ENCODE measurements around the gene TOP3B. TPM values are rescaled to one million over a fixed set of nuclear protein-coding genes. Genes with fewer than 3 reads are reported as not detected.

The TOP3B gene
- total RNA-seq, 1 experiment from 2014 or later: 68.6 TPM

DNA sequence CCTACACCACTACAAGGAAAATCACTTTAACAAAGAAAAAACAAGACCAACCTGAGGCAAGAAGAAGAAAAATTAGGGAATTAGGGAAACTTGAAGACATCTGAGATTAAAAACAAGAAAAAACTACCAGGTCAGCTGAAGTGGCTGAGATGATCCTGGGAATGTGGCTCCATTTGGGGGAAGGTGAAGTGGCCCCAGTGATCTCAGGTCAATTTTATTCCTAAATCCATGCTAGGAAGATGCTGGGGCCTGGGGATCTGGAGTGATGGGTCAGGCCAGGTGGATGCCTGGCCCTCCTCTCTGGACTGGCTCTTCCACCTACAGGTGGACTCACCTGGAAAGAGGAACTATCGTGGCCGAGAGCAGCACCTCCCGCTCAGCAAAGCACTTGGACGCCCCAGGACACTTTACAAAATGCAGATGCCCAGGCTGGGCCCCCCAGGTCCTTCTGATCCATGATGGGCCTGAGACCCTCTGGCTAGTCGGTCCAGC, 6.7 kb downstream of the TOP3B start:
- POLR2A ChIA-PET: no interaction called here
- H3K4me3 Mint-ChIP-seq: no peak overlapping the region

More for the DNA sequence above, 6.7 kb downstream of the TOP3B start:
- DNase-seq (ENCODE audit: low spot score) (no peak), ATAC-seq (no peak)
- H3K36me3 Mint-ChIP-seq: peaks cover 28% of the 10 kb centered on the region
- TF ChIP-seq, protein P1, sequence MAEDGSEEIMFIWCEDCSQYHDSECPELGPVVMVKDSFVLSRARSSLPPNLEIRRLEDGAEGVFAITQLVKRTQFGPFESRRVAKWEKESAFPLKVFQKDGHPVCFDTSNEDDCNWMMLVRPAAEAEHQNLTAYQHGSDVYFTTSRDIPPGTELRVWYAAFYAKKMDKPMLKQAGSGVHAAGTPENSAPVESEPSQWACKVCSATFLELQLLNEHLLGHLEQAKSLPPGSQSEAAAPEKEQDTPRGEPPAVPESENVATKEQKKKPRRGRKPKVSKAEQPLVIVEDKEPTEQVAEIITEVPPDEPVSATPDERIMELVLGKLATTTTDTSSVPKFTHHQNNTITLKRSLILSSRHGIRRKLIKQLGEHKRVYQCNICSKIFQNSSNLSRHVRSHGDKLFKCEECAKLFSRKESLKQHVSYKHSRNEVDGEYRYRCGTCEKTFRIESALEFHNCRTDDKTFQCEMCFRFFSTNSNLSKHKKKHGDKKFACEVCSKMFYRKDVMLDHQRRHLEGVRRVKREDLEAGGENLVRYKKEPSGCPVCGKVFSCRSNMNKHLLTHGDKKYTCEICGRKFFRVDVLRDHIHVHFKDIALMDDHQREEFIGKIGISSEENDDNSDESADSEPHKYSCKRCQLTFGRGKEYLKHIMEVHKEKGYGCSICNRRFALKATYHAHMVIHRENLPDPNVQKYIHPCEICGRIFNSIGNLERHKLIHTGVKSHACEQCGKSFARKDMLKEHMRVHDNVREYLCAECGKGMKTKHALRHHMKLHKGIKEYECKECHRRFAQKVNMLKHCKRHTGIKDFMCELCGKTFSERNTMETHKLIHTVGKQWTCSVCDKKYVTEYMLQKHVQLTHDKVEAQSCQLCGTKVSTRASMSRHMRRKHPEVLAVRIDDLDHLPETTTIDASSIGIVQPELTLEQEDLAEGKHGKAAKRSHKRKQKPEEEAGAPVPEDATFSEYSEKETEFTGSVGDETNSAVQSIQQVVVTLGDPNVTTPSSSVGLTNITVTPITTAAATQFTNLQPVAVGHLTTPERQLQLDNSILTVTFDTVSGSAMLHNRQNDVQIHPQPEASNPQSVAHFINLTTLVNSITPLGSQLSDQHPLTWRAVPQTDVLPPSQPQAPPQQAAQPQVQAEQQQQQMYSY (CRISPR knock-in tag; IDR thresholded peaks at IDR 0.05): no peak
- no peak for TF ChIP-seq SP1 (CRISPR knock-in tag; conservative IDR thresholded peaks at IDR 0.05)
- no peak for TF ChIP-seq CREB1 (CRISPR knock-in tag; IDR thresholded peaks at IDR 0.05)
- TF ChIP-seq, protein P2, sequence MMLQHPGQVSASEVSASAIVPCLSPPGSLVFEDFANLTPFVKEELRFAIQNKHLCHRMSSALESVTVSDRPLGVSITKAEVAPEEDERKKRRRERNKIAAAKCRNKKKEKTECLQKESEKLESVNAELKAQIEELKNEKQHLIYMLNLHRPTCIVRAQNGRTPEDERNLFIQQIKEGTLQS (CRISPR knock-in tag; conservative IDR thresholded peaks at IDR 0.05): no peak
- no peak for TF ChIP-seq ESRRA (CRISPR knock-in tag; IDR thresholded peaks at IDR 0.05; ENCODE audit: borderline replicate concordance)
- TF ChIP-seq, protein P3, sequence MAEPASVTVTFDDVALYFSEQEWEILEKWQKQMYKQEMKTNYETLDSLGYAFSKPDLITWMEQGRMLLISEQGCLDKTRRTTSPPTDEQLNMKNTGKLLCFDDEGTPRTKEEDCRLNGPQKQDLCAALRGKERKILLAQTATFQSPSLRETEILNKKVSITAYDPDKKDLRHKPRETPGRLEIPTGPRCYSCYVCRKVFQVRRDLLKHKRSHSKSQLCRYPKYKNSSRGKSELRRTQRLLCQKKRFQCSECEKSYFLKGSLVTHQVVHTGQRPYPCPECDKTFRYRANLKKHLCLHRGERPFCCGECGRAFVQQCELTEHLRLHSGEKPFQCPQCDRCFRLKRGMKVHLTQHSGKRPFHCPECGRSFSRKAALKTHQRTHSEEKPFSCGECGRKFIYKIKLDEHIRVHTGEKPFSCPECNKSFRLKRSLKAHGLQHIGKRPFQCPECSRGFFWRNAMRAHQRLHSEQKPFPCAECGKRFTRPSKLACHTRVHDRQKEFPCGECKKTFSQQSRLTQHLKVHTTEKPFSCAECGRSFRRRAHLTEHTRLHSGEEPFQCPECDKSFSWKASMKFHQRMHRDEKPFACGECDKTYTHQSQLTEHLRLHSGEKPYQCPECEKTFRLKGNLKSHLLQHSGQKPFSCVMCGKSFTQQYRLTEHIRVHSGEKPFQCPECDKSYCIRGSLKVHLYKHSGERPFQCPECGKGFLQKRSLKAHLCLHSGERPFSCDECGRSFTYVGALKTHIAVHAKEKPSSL (CRISPR knock-in tag; conservative IDR thresholded peaks at IDR 0.05): no peak
- TF ChIP-seq SOX15 (CRISPR knock-in tag; IDR thresholded peaks at IDR 0.05): no peak
- TF ChIP-seq NR2C2 (CRISPR knock-in tag; IDR thresholded peaks at IDR 0.05): no peak
- TF ChIP-seq, protein P4, sequence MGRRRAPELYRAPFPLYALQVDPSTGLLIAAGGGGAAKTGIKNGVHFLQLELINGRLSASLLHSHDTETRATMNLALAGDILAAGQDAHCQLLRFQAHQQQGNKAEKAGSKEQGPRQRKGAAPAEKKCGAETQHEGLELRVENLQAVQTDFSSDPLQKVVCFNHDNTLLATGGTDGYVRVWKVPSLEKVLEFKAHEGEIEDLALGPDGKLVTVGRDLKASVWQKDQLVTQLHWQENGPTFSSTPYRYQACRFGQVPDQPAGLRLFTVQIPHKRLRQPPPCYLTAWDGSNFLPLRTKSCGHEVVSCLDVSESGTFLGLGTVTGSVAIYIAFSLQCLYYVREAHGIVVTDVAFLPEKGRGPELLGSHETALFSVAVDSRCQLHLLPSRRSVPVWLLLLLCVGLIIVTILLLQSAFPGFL (CRISPR knock-in tag; IDR thresholded peaks at IDR 0.05; ENCODE audit: borderline replicate concordance): no peak
- TF ChIP-seq, protein P5, sequence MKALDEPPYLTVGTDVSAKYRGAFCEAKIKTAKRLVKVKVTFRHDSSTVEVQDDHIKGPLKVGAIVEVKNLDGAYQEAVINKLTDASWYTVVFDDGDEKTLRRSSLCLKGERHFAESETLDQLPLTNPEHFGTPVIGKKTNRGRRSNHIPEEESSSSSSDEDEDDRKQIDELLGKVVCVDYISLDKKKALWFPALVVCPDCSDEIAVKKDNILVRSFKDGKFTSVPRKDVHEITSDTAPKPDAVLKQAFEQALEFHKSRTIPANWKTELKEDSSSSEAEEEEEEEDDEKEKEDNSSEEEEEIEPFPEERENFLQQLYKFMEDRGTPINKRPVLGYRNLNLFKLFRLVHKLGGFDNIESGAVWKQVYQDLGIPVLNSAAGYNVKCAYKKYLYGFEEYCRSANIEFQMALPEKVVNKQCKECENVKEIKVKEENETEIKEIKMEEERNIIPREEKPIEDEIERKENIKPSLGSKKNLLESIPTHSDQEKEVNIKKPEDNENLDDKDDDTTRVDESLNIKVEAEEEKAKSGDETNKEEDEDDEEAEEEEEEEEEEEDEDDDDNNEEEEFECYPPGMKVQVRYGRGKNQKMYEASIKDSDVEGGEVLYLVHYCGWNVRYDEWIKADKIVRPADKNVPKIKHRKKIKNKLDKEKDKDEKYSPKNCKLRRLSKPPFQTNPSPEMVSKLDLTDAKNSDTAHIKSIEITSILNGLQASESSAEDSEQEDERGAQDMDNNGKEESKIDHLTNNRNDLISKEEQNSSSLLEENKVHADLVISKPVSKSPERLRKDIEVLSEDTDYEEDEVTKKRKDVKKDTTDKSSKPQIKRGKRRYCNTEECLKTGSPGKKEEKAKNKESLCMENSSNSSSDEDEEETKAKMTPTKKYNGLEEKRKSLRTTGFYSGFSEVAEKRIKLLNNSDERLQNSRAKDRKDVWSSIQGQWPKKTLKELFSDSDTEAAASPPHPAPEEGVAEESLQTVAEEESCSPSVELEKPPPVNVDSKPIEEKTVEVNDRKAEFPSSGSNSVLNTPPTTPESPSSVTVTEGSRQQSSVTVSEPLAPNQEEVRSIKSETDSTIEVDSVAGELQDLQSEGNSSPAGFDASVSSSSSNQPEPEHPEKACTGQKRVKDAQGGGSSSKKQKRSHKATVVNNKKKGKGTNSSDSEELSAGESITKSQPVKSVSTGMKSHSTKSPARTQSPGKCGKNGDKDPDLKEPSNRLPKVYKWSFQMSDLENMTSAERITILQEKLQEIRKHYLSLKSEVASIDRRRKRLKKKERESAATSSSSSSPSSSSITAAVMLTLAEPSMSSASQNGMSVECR (CRISPR knock-in tag; IDR thresholded peaks at IDR 0.05; ENCODE audit: borderline replicate concordance): no peak
- TF ChIP-seq ZNF121 (CRISPR knock-in tag; IDR thresholded peaks at IDR 0.05): no peak
- TF ChIP-seq, protein P6, sequence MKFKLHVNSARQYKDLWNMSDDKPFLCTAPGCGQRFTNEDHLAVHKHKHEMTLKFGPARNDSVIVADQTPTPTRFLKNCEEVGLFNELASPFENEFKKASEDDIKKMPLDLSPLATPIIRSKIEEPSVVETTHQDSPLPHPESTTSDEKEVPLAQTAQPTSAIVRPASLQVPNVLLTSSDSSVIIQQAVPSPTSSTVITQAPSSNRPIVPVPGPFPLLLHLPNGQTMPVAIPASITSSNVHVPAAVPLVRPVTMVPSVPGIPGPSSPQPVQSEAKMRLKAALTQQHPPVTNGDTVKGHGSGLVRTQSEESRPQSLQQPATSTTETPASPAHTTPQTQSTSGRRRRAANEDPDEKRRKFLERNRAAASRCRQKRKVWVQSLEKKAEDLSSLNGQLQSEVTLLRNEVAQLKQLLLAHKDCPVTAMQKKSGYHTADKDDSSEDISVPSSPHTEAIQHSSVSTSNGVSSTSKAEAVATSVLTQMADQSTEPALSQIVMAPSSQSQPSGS (CRISPR knock-in tag; IDR thresholded peaks at IDR 0.05; ENCODE audit: borderline replicate concordance, low read depth): no peak
- no peaks in the 10 kb centered on the region for H3K9me3 Mint-ChIP-seq
- H3K27ac Mint-ChIP-seq: no peak overlapping the region
- H3K4me1 Mint-ChIP-seq: no peaks in the 10 kb centered on the region
- CTCF ChIA-PET: interaction anchor here (0.6 kb wide), 1 partner anchor 29 kb away, joined by 3 read pairs; no protein-coding TSS in a partner anchor
- H3K27me3 Mint-ChIP-seq (ENCODE audit: low read depth): peaks cover 6% of the 10 kb centered on the region
